DMS153 treated with DMSO at 0.1 percent for 48 hours (cell line): ENCODE results near the gene ASAP2.

ENCODE experiments used
- DNase-seq: peaks from one replicate; lab custom pipeline; 2025; ENCODE audit not compliant: unreplicated experiment; lab: John Stamatoyannopoulos, UW

Gene ASAP2

DNA sequence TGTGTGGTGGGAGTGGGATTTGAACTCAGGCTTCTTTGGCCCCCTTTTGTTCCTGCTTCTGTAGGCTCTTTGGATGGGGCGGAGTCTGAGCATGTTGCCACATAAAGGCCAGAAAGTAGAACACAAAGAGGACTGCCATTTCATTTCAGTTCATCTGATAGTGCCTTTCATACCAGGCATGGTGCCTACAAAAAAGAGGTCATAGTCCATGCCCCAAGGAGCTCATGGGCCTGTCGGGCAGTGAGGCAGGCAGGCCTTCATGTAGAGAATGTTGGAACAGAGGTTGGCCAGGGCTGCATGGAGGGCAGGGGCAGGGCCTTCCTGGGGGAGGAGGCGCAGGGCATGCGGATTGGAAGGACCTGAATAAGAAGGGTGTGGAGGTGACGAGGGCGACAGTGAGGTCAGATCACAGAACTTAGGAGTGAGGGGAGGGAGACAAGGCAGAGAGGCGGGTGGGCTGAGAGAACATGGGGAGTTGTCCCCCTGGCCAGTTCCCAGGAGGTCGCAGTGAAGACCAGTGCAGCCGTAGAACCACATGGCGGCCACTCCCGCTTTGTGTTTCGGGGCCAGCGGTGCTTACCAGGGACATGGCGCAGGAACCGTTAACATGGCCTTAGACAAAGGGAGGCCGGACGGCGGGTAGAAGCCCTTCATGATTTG, 167.6 kb downstream of the ASAP2 start:
- DNase-seq = no peak

DNA sequence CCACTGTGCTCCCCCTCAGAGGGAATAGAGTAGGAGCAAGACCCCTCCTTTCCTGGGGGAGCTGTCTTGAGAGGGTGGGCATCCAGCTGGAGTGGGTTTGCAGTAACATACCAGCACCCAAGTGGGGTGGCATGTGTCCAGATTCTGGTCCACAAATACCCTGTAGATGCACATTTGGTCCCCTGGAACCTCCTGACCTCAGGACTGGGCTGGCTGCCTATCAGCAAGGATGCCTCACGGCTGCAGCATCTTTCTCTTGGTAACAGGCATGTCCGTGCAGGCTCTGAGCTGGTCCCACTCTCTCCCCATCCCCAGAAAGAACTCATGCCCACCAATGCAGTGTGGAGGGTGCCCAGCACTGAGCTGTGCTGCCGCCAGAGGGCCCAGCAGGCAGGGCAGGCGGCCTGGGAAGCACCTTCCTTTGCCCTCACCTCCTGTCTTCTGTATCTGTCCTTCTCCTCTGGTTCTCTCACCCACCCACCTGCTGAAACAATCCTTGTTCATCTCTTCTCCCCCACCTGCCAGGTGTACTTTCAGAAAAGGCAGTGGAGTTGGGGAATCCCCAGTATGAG, 169.3 kb downstream of the ASAP2 start:
- DNase-seq = no peak

DNA sequence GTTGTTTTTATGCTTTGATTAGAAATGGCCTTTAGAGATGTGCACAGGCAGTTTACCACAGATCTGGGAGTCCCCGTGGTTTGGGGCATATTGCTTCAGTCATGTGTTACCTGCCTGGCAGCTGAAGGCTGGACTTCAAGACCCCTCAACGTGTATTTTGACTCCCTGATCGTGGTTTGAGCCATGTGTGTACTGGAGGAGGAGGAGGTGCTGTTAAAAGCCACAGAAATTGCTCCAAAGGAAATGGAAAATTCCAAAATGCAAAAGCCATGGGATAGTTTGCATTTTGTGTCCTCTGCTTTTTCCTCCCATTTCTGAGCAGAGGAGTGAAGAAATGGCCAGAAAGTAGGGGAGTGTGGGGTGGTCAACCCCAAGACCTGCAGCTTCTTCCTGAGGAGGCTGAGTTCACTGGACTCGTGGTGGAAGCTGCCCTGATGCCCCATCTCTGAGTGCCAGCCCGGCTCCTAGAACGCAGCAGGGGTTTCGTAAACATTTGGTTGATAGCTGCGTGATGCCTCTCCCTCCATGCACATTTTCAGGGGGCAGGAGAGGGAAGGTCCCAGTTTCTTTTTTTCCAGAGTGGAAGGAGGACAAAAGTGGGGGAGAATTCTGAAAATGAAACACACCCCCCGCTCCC, 171.0 kb downstream of the ASAP2 start:
- DNase-seq = no peak

DNA sequence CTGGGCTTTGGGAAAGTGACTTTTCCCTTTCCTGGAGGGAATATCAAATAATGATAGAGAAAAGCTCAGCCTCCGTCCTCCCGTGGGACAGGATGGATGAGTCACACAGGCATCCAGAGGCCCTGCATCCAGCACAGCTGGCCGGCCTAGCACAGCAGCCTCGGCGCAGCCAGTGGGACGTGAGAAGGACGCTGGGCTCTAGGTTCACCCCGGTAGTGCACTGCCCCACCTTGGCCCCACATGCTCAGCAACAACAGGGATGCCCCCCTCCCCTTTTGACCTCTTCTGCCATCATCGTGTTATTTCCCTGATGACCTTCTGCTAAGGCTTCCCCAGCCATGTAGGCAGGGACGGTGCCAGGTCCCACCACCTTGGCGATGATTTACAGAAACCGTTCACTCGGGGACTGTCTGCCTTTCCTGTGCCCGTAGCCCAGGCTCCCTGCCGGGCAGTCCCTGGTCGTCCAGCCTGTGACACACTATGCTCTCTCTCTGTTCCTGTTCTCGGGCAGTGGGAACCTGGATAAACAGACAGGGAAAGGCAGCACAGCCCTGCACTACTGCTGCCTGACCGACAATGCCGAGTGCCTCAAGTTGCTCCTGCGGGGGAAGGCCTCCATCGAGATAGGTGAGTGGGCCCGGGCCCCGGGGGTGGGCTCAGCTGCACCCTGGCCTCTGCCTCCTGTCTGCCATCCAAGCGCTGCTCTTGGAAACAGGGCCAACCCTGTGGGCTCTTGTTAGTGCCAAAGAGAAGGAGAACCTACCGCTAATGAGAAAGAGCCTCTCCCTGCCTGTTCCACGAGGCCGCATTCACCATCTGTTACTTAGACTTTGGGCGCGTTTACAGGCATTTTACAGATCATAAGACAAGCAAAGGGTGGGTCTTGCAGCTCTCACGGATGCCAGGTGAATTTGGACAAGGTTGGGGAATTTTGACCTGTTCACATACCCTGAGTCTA, 172.1 kb downstream of the ASAP2 start:
- no peak for DNase-seq

DNA sequence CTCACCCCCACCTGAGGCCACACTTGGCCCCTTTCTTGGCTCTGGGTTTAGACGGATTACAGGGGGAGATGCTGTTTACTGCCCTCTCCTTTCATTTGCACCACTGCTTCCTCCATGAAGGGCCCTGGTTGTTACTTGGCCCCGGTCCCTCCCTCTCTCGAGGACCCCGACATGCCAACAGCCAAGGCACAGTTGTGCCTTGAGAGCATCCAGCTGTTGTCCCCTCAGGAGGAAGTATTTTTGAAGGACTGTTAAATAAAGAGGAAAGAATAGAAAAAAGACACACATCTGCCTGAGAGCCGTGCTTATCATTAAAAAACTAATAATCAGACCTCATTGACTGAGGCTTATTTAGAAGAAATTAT, 172.8 kb downstream of the ASAP2 start:
- DNase-seq = no peak

DNA sequence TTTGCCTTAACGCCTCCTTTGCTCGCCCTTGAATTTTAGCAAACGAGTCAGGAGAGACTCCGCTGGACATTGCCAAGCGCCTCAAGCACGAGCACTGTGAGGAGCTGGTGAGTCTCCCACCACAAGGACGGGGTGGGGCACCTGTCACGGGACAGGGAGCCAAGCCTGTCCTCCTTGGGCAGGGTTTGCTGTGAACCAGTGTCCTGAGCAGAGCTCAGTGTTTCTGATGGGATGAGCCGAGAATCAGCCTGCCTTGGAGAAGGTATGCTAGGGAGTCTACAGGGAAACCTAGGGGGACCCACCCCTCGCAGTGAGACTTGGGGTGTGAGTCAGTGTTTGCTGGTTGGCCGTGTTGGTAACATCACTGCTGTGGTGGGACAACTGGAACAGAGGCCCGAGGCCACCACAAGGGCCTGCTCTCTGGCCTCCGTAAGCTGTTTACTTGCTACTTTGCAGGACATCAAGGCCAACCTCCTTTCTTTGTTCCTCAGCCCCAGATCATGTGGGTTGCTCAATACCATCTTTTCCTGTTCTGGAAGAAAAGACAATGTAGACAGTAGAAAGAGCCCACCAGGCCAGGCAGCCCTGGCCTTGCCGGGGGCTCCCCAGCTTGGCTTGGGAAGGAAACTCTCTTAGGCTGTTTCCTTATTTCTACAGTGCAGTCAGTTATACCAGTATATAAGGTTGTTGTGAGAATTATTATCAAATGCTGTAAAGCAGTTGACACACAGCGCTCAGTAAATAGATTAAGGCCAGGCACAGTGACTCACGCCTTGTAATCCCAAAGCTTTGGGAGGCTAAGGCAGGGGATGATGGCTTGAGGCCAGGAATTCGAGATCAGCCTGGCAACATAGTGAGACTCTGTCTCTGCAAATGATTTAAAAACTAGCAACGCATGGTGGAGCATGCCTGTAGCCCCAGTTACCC, 174.4 kb downstream of the ASAP2 start:
- DNase-seq = no peak

DNA sequence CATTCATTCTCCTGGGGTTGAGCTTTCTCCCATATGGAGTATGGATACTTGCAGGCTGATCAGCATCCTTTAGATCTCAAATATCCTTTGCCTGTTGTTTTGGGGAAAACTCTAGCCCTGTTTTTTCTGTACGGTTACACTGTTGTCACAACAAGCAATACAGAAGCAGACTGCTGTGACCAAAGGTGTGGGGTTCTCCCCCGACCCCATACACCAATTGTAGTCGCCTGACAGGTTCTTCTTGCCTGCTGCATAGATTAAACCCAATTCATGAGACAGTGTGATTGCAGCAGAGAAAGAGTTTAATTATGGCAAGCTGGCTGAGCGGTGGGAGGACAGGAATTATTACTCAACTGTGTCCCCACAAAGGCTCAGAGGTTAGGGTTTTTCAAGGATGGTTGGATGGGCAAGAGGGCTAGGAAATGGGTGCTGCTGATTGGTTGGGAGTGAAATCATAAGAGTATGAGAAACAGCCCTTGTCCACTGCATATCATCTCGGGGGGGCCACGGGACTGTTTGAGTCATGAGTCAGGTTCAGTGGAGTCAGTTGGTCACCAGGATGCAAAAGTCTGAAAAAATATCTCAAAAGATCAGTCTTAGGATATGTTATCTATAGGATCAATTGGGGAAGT, 176.1 kb downstream of the ASAP2 start:
- no peak for DNase-seq

DNA sequence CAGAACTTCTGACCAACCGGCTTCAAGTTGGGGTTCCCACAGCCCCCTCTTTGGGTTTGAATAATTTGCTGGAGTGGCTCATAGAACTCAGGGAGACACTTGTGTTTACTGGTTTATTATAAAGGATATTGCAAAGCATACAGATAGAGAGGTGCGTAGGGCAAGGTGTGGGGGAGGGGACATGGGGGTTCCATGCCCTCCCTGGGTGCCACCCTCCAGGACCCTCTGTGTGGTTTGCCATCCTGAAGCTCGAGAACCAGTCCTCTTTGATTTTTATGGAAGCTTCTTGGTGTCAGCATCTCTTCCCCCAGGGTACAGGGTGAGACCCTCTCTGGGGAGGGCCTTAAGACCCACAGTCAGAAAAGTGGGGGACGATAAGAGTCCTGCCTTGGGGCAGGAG, 177.9 kb downstream of the ASAP2 start:
- no peak for DNase-seq

DNA sequence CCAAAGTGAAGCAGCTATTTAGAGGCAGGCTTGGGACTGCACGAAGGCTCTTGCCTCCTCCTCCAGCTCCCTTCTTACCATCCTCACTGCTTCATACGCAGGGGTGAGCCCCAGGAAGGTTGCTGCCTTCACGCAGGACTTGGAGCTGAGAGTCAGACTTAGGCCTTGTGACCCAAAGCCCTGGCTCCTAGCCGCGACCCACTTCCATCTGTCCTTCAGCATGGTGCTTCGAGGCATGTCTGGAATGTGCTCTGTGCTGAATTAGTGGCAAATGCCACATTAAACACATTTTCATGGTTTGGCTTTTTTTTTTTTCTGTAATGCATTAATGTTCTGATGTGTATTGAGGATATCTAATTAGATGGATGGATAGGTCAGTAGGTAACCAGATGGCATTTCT, 179.2 kb downstream of the ASAP2 start:
- no peak for DNase-seq

DNA sequence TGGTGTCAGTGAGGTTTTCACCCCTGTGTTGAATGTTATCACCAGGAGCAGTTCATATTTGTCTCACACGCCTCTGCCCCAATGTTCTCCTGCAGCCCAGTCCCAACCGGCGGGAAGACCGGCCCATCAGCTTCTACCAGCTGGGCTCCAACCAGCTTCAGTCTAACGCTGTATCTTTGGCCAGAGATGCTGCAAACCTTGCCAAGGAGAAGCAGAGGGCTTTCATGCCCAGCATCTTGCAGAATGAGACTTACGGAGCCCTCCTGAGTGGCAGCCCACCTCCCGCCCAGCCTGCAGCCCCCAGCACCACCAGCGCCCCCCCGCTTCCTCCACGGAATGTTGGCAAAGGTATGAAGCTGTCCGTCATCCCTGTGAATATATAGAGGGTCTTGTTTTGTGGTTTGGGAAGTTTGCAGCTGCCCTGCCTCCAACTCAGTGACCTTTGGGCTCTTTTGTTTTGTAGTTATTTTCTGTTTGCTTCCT, 181.6 kb downstream of the ASAP2 start:
- DNase-seq = no peak

DNA sequence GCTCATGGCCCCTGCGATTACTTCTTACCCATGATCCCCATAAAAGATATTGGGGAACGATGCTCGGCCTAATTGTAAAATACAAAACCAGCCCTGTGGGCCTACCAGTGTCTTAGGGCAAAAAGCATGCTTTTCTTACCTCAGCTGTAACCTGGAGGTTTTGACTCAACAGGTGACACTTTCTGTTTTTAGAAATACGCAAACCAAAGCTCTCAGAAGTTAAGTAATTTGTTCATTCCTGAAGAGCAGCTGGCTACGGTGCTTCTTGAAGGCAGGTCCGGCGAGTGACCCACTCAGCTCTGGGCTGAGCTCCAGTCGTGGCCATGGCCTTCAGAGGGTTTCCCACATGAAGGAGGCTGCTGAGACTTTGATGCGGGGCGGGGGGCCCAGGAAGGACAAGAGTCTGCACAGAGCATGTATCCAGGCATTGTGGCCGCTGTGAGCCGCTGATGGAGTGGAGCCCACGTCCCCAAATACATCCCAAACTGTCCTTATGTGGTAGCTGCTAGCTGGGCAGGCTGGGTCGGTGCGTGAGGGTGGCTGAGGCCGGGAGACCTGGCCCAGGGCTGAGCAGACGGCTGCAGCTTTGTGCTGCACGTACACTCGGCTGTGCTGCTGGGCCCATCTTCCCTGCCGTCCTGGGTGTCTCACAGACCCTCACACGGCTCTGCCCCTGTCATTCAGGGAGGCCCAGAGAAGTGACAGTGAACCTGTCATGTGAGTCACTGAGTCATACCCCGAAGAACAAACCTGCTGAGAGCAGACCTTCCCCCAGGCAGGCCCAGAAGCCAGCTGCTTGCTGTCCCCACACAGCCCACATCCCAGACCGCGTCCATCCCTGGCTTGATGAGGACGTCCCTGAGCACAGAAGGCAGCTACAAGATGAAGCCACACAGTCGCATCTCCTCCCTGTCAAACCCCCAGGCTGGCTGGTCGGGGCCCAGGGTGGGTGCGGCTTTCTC, 182.6 kb downstream of the ASAP2 start:
- DNase-seq = no peak

DNA sequence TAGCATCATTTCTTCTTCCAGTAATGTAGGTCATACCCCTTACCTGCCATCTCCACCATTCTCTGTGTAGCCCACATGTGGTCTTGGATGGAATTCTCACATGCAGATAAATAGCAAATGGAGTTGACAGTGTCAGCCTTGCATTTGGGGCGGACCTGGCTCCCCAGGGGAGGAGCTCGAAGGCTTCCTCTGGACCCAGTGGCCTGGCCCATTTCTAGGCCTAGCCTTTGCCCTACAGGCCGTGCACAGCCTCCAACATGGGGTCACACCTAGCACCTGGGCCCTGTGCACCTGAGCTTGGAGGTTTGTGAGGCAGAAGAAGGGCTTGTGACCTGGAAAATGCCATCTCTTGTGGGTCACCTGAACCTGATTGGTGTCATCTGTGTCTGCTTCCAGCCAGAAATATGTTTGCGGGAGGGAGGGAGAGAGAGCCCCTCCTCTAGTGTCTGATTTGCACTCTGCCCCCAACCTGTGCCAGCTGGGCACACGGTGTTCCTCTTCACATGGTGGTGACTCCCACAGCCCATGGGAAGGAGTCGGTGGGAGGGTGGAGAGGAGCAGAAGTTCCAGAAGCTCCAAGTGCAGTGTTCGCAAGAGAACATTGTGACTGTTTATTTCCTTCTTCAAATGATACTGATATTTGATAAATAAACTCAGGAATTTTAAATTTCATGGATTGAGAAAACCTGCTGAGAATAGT, 183.7 kb downstream of the ASAP2 start:
- DNase-seq = no peak

DNA sequence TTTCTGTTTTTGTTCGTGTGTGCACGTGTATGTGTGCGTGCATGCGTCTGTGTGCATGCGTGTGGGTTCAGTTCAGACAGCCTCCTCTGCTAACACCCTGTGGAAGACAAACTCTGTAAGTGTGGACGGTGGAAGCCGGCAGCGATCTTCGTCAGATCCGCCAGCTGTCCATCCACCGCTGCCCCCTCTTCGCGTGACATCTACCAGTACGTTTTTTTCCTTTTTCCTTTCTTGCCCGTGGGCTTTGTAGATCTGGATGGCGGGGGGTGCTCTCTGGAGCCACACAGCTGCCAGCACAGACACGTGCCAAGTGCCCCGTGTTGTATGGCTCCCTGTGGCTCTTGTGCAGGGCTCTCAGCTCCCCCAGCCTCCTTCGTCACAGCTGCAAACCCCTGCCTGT, 184.4 kb downstream of the ASAP2 start:
- no peak for DNase-seq

DNA sequence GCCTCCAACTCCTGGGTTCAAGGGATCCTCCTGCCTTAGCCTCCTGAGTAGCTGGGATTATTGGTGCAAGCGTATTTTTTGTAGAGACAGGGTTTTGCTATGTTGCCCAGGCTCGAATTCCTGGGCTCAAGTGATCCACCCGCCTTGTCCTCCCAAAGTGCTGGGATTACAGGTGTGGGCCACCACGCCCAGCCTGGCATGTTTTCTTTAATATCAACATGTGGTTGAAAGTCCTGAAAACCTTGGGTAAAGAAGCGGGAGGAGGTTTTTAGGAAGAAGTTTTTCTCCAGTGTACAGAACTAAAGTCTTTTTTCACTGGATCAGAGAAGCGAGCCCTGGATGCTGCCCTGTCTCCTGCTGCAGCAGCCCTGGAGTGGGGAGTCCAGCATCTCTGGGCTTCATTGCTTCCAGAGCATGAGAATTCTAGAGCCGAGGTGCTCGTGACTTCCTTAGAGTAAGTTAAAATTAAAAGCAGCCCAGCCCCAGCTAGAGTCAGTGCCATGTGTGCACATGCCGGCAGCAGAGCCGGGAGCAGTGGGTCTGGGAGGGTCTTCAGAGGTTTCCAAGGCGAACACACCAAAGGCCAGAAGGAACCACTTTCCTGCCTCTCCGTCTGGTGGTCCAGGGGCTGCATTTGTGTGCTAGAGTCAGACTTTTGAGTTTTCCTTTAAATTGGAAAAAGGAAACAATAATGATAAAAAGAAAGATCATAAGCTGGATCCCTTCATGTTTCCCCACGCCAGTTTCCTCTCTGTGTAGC, 185.5 kb downstream of the ASAP2 start:
- DNase-seq = no peak

DNA sequence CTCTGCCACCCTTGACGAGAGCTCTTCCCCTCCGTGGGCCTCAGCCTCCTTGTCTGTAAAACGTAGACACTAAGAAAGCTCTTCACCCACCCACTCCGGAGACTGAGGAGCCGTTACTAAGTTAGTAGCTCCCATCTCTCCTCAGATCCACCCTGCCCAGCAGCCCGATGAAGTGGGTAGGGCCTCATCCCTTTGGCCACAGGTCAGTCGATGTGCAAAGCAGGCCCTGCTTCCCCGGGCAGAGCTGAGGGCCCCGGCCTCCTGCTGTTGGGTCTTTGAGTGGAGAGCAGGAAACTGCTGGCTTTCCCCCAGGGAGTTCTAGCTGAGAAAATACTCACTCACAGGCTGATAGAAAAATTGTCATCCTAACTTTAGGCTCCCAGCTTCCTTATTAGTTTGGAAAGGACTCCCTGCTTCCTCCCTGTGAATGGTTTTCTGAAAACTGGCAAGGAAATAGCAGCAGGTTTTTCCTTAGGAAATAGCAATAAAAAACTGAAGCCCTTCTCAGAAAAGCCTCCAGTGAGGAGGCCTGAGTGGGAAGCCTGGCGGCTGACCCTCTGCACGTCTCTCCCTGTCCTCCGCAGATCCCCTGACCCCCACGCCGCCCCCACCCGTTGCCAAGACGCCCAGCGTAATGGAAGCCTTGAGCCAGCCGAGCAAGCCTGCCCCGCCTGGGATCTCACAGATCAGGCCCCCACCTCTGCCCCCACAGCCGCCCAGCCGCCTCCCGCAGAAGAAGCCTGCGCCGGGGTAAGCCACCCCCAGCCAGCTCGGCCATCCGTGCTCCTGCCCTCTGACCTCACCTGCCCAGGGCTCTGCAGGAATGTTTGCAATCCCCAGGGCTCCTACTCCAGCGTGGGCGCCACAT, 186.5 kb downstream of the ASAP2 start:
- no peak for DNase-seq

DNA sequence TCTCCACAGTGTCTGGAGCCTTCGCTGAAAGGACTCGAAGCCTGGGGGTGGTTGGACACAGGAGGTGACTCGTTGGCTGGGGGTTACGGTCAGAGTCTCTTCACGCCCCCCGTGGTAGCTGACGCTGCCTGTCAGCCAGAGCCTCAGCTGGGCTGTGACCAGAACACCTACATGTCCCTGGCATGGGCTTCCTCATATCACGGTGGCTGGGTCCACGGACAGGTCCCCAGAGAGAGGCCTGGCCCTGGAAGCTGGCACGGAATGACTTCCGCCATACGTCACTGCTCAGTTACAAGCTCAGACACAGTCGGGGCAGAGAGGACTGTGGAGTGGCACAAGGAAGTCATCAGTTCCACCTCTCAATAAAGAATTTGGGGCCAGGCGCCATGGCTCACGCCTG, 188.2 kb downstream of the ASAP2 start:
- no peak for DNase-seq

DNA sequence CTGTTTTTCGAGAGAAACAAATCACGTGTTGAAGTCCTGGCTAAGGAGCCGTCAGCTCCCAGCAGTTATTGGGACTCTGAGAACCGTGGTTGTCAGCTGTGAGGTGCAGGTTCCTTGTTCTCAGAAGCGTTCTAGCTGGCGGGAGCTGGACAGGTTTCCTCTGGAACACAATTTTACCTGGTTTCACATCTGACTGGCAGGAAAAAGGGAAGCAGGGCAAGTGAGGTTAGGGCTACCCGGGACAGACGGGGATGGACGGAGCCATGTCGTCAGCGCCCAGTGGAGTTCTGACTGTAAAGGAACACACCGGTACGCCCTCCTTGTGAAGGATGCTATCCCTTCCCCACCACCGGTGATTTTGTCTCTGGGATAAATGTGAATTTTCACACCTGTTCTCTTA, 190.6 kb downstream of the ASAP2 start:
- DNase-seq = no peak
